GM18507 (cell line): ENCODE data around the gene ANKRD44.
A peak's percentile ranks its signal among the peaks of the same experiment; 100 is the strongest.
"Not testable (repeated sequence)": the region's sequence is repeated elsewhere in the genome, so short reads cannot be mapped to it uniquely, and the experiment has no call there.

Source experiments
- DNase-seq: peaks from one replicate; pipeline ENCODE4 v3.0.0; 2011; ENCODE audit warnings: low read depth; ENCODE audit not compliant: insufficient read length; ENCODE audit errors: extremely low spot score
- FAIRE-seq: peaks from 2 replicates; lab custom pipeline; 2011; peaks lifted over from hg19 to GRCh38; lab: Jason Lieb, UNC

ANKRD44 gene

GRCh38 chr2:197245829-197246804 lies 64.5 kb downstream of the ANKRD44 start:
- DNase-seq (no peak), FAIRE-seq (no peak)

DNA sequence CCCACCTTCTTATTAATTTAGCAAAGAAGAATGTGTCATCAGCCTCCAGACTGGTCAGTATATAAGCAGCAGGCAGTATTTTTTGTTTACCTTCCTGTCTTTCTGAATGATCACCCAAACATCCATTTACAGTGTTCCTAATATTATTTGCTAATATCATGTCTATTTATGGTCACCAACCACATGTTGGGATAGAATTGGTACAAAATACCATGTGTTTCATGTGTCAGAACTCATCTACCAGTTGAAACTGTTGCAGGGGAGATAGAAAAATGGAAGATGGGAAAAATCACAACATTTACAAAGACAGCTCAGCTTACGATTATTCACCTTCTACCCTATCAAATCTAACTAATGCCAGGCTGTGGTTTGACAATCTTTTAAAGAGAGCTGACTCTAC lies 66.2 kb downstream of the ANKRD44 start:
- FAIRE-seq, result peak; percentile 60

DNA sequence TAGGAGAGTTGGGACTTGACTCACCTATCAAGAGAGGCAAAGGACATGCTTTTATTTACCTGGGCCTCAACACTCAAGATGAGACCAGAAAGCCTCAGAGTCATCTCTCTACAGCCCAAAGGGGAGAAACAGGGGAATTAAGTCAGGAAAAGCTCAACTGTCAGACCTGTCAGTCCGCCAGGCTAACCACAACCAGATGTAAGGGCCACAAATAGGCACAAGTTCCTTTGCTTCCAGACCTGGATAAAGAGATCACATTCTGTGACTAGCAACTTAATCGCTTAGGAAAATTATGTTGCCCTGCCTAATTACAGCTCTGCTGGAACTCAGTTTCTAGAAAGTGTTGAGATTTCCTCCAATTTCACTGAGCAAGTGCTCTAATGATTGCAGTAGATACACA lies 67.9 kb downstream of the ANKRD44 start:
- DNase-seq (no peak), FAIRE-seq (peak; percentile 64)

More for the DNA sequence above, 66.2 kb downstream of the ANKRD44 start:
- DNase-seq, result no peak

DNA sequence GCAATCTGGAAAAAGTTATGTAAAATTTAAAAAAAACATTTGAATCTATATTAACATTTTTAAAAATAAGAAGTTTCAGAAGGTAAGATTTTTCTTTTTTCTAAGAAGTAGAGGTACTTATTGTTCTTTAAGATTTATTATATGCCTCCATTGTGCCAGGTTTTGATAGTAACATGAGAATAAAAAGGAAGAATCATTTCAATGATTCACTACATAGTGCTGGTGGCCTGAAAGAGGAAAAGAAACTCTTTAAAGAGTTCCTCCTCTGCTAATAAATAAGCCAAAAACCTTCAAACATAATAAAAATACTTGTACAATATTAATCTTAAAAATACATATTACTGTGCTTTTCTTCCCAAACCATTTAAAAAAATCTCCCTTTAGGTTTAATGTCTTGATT lies 69.0 kb downstream of the ANKRD44 start:
- DNase-seq (no peak), FAIRE-seq (peak; percentile 68)

DNA sequence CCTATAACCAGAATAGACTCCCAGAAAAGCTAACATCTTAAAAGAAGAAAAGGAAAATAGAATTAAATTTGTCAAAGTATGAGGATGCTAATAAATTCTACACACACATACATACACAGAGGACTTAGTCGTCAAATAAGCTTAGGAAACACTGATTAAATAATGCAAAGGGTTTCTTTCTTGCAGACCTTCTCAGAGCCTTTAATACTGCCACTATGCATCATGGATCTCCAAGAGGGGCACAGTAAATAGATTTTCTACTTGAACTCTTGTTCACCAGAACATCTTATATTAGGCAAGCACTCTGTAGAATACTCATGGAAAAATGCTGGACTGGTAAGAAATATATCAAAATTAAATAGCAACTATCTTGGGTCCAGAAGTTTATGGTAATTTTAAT lies 69.4 kb downstream of the ANKRD44 start:
- no peak for FAIRE-seq
- DNase-seq, result no peak

- FAIRE-seq (peak; percentile 85), DNase-seq (no peak)
Observed at GRCh38 chr2:197240421-197241041, 70.0 kb downstream of the ANKRD44 start.

DNA sequence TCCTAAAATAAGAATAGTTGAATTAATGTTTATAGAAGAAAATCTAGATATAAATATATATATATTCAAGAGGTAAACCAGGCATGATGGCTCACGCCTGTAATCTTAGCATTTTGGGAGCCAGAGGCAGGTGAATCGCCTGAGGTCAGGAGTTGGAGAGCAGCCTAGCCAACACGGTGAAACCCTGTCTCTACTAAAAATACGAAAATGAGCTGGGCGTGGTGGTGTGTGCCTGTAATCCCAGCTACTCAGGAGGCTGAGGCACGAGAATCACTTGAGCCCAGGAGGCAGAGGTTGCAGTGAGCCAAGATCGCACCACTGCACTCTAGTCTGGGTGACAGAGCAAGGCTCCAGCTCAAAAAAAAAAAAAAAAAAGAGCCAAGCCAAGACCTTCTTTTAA lies 70.6 kb downstream of the ANKRD44 start:
- FAIRE-seq, DNase-seq: not testable (repeated sequence)

- DNase-seq (no peak), FAIRE-seq (peak; percentile 88)
Observed at GRCh38 chr2:197239434-197239833, 71.1 kb downstream of the ANKRD44 start.

DNA sequence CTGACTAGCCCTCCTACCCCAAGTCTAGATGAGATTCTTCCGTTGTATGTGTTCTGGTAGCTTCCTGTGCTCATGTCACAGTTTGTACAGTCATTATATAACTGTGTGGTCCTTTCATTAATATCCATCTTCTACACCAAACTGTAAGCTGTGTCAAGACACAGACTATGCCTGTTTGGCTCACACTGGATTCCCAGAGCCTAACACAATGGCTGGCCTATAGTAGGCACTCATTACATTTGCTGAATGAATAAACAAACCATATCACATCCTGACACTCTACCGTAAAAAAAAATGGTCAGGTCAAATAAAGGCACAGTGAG lies 72.6 kb downstream of the ANKRD44 start:
- DNase-seq, result no peak
- peak; percentile 86 for FAIRE-seq

DNA sequence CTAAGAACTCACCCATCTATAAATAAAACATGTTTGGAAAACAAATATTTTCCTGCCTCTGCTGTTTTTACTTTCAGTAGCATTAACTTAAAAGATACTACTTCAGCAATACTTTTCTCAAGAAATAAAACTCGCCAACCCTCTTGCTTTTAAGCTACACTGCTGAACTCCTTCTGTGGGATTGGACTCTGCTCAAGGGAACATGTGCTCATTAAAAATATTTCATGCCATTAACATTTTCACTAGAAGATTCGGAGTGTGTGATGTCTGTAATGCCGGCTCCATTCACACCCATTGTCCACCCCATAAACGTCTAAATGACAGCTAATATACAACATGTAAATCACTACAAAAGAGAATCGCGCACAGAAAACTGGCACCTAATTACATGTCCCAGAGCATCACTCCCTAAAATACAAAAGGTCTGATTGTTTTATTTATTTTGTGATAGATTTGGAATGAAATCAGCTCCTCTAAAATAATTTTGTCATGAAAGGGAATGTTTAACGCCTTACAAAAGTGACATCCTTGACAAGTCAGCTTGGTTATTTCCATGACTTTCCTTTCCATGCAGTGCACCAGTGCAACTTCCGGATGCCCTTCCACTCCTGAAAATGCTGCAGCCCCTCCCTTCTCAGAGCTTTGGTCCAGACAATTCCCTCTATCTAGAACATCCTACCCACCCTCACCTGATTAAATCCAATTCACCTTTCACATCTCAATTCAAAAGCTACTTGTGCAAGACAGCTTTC lies 73.1 kb downstream of the ANKRD44 start:
- DNase-seq (no peak), FAIRE-seq (peak; percentile 46)

GRCh38 chr2:197236816-197237215 lies 73.8 kb downstream of the ANKRD44 start:
- DNase-seq, result no peak
- FAIRE-seq, result peak; percentile 12

DNA sequence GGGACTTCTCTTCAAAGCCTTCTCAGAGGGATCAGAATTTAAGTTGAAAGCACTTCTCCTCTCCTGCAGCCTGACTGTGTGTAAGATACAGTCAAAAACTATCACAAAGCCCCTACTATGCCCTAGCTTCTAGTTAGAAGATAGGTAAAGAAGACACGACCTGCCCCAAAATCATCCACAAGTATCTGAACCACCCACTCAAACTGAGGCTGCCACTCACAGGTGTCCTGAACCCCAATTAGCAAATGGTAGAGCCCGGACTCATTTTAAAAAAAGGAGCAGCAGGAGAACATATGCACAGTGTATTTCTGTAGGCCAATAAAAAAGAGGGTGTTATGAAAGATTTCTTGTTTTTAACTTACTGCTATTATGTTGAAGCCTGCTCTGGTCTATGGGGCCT lies 74.4 kb downstream of the ANKRD44 start:
- DNase-seq, result no peak
- no peak for FAIRE-seq

GRCh38 chr2:197235711-197236110 lies 74.9 kb downstream of the ANKRD44 start:
- DNase-seq, result no peak
- FAIRE-seq, result no peak

GRCh38 chr2:197234671-197235191 lies 75.8 kb downstream of the ANKRD44 start:
- FAIRE-seq (peak; percentile 18), DNase-seq (no peak)

- FAIRE-seq (peak; percentile 29), DNase-seq (no peak)
Observed at GRCh38 chr2:197233473-197233872, 77.1 kb downstream of the ANKRD44 start.

DNA sequence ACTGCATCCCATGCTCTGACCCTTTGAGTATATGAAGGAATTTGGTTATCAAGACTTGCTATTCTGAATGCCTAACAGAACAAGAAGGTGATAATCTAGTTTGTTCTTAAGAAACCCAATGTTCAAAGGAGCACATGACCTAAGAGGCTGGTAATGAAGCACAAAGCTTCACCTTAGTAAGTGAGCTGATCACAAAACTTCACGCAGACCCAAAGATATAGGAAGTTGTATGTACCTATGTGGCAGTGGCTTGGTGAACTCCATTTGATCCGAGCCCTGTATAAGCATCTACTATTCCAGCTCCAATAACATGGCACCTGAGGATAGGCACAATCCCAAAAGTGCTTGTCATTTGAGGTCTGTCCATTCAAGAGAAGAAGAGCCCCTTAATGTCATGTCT lies 78.6 kb downstream of the ANKRD44 start:
- DNase-seq (no peak), FAIRE-seq (no peak)

DNA sequence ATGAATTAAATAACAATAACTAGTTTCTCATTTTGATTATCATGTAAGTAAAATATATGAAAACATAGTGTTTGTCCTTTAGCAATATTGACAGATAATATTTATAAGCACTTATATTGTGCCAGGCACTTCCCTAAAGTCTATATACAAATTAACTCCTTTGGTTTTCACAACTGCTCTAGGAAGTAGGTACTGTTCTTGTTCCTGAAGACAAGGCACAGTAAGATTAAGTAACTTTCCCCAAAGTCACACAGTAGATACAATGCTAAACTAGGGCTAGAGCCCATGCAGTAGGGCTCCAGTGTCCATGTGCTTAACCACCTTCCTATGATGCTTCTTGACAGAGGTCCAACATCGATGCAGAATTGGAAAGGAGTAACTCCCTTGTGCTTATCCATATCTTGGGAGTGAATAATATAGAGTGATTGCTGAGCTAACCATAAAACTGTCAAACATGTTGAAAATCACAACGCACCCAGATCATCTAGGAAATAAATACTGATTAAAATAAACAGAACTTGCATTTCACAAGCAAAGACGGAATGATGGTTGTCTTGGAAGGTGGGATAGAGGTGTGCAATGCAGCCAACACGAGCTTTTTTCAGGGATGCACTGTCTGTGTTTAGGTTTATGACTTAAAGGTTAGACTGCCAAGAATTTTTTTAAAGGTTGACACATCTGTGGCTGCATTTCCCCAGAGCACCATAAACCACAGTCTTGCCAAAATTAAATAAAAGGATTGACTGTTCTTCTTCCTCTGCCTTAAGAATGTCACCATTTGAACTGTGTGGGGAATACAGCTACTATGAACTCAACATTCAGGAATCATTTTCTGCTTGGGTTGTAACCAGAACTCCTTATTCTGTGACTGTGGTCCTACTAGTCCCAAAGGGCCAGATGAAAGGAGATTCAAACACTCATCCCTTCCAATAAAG lies 80.8 kb downstream of the ANKRD44 start:
- FAIRE-seq (peak; percentile 15), DNase-seq (no peak)

GRCh38 chr2:197223451-197223850 lies 87.1 kb downstream of the ANKRD44 start:
- no peak for FAIRE-seq
- DNase-seq, result no peak

GRCh38 chr2:197219636-197220035 lies 90.9 kb downstream of the ANKRD44 start:
- DNase-seq (no peak), FAIRE-seq (no peak)
